ENCODE results near the gene COL6A1.

COL6A1 gene

GRCh38 chr21:45983981-45984551, 2.5 kb downstream of the COL6A1 start:
- no peak for DNase-seq

- no peak for DNase-seq
Measured at GRCh38 chr21:45984584-45985095, 3.1 kb downstream of the COL6A1 start.

GRCh38 chr21:45985471-45986315, 4.1 kb downstream of the COL6A1 start:
- DNase-seq = no peak

DNA sequence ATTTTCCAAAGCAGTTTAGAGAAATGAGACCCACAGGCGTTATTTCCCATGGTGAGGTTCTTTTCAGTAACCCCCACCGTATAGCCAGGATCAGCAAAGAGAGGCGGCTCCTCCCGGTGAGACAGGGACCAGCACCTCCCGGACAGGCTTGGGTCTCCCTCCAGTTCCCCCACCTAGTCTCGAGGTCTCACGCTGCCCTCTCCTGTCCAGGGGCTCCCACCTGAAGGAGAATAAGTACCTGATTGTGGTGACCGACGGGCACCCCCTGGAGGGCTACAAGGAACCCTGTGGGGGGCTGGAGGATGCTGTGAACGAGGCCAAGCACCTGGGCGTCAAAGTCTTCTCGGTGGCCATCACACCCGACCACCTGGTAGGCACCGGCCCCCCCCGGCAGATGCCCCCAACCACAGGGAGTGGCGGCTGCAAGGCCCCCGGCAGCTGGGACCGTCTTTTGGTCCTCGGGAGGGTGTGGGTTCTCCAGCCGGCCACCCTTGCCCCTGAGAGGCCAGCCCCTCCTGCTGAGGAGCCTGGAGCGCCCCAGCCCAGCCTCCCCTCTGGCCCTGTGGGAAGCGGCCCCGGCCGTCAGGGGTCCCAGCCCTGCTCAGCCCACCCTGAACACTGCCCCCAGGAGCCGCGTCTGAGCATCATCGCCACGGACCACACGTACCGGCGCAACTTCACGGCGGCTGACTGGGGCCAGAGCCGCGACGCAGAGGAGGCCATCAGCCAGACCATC, 4.9 kb downstream of the COL6A1 start:
- no peak for DNase-seq

DNA sequence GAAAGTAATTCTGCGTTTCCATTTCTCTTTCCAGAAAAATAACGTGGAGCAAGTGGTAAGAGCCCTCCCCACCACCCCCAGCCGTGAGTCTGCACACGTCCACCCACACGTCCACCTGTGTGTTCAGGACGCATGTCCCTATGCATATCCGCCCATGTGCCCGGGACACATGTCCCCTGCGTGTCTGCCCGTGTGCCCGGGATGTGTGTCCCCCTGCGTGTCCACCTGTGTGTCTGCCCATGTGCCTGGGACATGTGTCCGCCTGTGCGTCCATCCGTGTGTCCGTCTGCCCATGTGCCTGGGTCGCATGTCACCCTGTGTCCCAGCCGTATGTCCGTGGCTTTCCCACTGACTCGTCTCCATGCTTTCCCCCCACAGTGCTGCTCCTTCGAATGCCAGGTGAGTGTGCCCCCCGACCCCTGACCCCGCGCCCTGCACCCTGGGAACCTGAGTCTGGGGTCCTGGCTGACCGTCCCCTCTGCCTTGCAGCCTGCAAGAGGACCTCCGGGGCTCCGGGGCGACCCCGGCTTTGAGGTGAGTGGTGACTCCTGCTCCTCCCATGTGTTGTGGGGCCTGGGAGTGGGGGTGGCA, 5.6 kb downstream of the COL6A1 start:
- DNase-seq = no peak

DNA sequence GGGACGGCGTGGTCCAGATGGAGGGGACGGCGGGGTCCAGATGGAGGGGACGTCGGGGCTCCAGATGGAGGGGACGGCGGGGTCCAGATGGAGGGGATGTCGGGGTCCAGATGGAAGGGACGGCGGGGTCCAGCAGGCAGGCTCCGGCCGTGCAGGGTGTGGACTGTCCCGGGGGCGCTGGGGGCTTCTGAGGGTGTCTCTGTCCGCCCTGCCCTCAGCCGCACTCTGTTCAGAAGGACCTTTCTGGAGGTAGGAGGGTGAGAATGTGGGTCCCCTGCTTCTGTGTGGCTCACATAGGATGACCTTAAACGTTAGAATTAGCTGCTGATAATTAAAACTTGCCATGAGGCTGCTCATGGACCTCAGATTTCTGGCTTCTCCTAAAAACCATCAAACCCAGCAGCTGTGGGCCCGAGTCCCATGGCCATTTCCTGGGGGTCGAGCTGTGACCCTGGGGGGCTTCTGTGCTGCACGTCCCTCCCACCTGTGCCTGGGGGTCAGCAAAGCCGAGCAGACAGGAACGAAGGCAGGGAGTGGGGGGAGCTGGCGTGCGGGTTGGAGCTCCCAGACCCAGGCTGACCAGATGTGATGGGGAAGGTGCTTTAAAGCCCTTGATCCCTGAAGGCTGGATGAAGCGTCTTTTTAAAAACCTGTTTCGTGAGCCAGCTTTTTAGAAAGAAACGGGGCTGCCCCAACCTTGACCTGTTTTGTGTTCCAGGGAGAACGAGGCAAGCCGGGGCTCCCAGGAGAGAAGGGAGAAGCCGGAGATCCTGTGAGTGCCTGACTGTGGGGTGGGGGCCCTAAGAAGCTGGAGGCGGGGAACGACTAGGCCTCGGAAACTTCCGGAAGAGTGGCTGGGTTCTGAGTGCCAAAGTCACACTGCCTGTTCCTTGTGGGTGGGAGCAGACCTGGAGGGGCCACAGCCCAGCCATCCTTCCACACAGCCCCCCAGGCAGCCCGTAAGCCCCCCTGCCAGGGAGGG, 7.1 kb downstream of the COL6A1 start:
- no peak for DNase-seq

GRCh38 chr21:45989355-45990048, 7.9 kb downstream of the COL6A1 start:
- DNase-seq = no peak

DNA sequence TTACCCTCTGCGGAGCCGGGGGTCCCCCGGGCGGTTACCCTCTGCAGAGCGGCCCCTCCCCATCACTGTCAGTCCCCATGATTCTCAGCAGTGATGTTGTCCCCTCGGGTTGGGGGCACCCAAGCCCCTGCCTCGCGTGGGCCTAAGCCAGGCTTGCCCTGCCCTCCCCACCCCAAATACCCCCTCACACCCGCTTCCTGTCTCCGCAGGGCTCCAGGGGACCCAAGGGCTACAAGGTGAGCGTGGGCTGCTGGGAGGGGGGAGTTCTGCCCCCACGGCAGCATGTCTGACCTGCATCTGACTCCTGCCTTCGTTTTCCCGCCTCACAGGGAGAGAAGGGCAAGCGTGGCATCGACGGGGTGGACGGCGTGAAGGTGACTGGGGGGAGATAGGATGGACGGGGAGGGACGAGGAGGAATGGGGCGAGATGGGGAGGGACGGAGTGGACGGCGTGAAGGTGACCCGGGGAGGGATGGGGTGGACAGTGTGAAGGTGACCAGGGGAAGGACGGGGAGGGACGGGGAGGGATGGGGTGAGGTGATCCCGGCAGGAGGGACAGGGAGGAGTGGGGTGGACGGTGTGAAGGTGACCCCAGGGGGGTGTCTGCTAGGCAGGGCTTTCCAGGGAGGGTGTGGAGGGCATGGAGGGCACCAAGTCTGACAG, 8.6 kb downstream of the COL6A1 start:
- DNase-seq = no peak

GRCh38 chr21:45990741-45991605, 9.4 kb downstream of the COL6A1 start:
- DNase-seq = no peak

- no peak for DNase-seq
Measured at GRCh38 chr21:45991606-45992300, 10.2 kb downstream of the COL6A1 start.

GRCh38 chr21:45992301-45993209, 11.0 kb downstream of the COL6A1 start:
- no peak for DNase-seq

DNA sequence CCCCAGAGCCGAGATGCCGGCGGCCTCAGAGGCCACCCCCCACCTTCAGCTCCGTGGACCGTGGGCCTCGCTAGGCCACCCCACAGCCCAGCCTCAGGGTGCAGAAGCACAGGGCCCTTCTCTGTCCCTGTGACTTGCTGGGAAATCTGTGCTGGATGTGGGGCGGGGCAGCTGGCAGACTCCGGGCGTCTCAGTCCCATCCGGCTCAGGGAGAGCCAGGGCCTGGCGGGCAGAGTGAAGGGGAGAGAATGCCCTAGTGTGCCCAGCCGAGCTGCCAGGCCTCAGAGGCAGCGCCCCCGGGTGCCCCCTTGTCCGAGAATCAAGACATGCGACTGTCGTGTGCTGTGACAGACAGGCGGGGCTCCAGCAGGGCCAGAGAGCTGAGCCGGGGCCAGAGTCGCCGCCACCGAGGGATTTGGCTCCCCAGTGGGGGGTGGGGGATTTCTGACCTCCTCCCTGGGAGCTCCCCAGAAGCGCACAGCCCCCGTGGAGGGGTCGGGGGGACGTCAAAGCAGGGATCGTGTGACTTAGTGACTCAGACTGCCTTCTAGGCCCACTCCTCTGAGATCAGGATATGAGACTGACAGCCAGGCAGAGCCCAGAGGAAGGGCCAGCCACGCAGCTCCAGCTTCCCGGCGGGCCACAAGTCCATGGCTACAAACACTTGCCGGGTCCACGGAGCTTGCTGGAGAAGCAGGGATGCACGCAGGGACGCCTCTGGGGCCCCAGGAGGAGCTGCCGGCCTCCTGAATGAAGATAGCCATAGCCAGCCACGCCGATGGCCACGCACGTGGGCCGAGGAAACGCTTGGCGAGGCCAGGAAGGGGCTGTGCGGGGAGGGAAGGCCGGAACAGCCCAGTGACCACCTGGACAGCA, 11.9 kb downstream of the COL6A1 start:
- DNase-seq = no peak

- no peak for DNase-seq
Measured at GRCh38 chr21:45994086-45994661, 12.6 kb downstream of the COL6A1 start.

- DNase-seq = no peak
Measured at GRCh38 chr21:45994759-45995685, 13.5 kb downstream of the COL6A1 start.

DNA sequence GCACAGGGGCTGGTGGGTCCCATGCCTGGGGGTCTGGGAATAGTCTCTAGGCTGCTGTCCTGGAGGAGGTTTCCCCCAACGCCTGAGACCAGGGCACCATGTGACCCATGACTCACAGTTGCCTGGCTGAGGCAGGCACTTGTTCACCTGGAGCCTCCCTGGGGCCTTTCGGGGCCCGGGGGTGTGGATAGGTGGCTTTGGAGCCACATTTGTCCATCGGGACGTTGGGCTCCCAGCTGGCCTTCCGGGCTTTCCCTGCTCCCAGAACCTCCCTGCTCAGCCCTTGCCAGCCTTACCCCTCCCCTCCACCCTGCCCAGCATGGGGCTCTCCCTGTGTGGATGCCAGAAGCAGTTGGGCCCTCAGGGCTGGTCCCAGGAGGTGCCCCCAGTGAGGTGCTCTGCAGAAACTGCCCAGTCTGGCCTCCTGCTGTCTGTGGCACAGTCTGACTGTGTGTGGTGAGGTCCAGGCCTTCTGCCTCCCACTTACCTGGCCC, 14.2 kb downstream of the COL6A1 start:
- DNase-seq = no peak
